Small intestine (tissue), 7 donors: Measurements from ENCODE around the gene SEPTIN2. TPM values are rescaled to one million over a fixed set of nuclear protein-coding genes. Genes with fewer than 3 reads are reported as not detected.

Source experiments
- DNase-seq, 2 donors: peaks; one replicate each; pipeline versions ENCODE4 v3.0.0 to v3.0.0-alpha.2; 2013
- FAIRE-seq: peaks from 2 replicates; lab custom pipeline; 2012; peaks lifted over from hg19 to GRCh38; lab: Jason Lieb, UNC
- H3K27ac ChIP-seq, 3 donors: one replicate each; pipeline ENCODE4 v1.5.1; 2013; ENCODE audit warnings: low read length in 2 of 3, mild to moderate bottlenecking in 2 of 3, control low read depth in 1 of 3, inconsistent platforms in 1 of 3, low read depth in 1 of 3, moderate library complexity in 1 of 3
- H3K27me3 ChIP-seq, 3 donors: one replicate each; pipeline ENCODE4 v1.6.1; 2013; ENCODE audit warnings: low read length in 3 of 3, inconsistent platforms in 1 of 3; ENCODE audit not compliant: control insufficient read depth in 3 of 3, insufficient read depth in 3 of 3
- H3K36me3 ChIP-seq, 3 donors: one replicate each; pipeline ENCODE4 v1.6.1; 2013; ENCODE audit warnings: low read length in 3 of 3, inconsistent platforms in 1 of 3, low read depth in 1 of 3, mild to moderate bottlenecking in 1 of 3, moderate library complexity in 1 of 3; ENCODE audit not compliant: control insufficient read depth in 3 of 3, insufficient read depth in 2 of 3
- H3K4me1 ChIP-seq, 3 donors: one replicate each; pipeline ENCODE4 v1.6.1; 2013; ENCODE audit warnings: low read length in 2 of 3, inconsistent platforms in 1 of 3, low read depth in 1 of 3, mild to moderate bottlenecking in 1 of 3, moderate library complexity in 1 of 3; ENCODE audit not compliant: control insufficient read depth in 3 of 3, insufficient read depth in 2 of 3
- H3K4me3 ChIP-seq, 3 donors: one replicate each; pipeline ENCODE4 v1.5.1; 2013; ENCODE audit warnings: low read length in 3 of 3, control low read depth in 1 of 3, inconsistent platforms in 1 of 3, low read depth in 1 of 3, mild to moderate bottlenecking in 1 of 3, moderate library complexity in 1 of 3
- H3K9me3 ChIP-seq, 2 donors: one replicate each; pipeline ENCODE4 v1.6.1; 2013; ENCODE audit warnings: low read depth in 1 of 2, low read length in 1 of 2; ENCODE audit not compliant: control insufficient read depth in 2 of 2, insufficient read depth in 1 of 2
- WGBS, 3 donors: extraction: QIAGEN DNeasy Blood & Tissue Kit; methylation state at CpG; one replicate each; pipeline ENCODE4 v1.1.7; 2013; 5-methylcytosine and 5-hydroxymethylcytosine counted together
- polyA plus RNA-seq, 4 donors: library from polyadenylated mRNA; stranded (reverse) in 3 of 4; unstranded in 1 of 4; fragments of 200-250 nt in 3 of 4; fragments of 120-200 nt in 1 of 4; gene quantifications; one replicate each; pipeline versions ENCODE4 v1.2.1 to v1.2.3, GENCODE V29; 2013
- donor health status: healthy with polysubstance abuse.
- donor health status: control.
- donor health status: control.
- donor health status: Bipolar disorder and iron deficiency.
- donor health status: healthy.

Gene SEPTIN2
- polyA plus RNA-seq, 4 donors = 112 to 311 (median 148) TPM

DNA sequence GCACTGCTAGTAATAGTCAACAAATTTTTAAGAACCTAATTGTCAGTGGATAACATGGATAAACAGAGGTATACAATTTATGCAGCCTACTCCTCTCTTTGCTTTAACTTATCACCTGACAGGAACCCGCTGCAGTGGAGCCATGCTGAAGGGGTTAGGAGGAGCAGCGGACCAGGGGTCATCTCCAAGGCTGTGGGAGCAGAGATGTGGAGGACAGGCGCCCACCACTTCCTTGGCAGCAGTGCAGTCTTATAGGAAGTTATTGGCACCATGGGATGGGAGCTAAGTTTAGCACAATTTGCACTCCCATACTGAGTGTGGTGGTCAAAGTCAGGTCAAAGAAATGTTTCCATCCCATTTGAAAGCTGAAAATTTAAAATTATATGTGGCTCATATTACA lies 35.9 kb upstream of the SEPTIN2 start:
- Histone ChIP-seq H3K9me3 (no peaks in the 10 kb centered on the region), H3K27me3 (no peaks in the 10 kb centered on the region), H3K4me3 (no peak overlapping the region), H3K27ac (no peak overlapping the region), H3K36me3 (no peaks in the 10 kb centered on the region), H3K4me1 (no peaks in the 10 kb centered on the region)
- WGBS, 3 donors = 87 to 97% (median 92%) methylated on average over 3 of the region's 3 CpGs
- no peak for FAIRE-seq
- DNase-seq = no peak

DNA sequence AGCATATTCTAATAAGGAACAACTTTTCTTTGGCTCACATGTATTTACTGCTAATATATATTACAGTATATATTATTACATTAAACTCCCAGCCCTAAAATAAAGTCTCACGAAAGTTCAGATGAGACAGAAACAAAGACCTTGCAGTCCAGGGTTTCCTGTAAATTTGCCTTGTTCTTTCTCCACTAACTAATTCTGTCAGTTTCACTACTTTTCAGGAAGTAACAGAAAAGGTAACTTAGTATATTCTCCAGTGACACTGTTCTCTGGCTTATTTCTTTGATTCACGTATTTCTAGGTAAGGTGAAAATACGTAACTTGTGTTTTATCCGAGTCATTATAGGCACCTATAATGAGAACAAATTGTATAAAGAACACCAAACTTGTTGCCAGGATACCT lies 35.4 kb upstream of the SEPTIN2 start:
- Histone ChIP-seq H3K4me3 (no peak overlapping the region), H3K36me3 (no peaks in the 10 kb centered on the region), H3K27ac (no peak overlapping the region), H3K27me3 (no peaks in the 10 kb centered on the region), H3K4me1 (no peaks in the 10 kb centered on the region), H3K9me3 (no peaks in the 10 kb centered on the region)
- FAIRE-seq (no peak), DNase-seq (no peak)
- 89 to 95% (median 94%) methylated on average over 4 of the region's 4 CpGs for WGBS, 3 donors

DNA sequence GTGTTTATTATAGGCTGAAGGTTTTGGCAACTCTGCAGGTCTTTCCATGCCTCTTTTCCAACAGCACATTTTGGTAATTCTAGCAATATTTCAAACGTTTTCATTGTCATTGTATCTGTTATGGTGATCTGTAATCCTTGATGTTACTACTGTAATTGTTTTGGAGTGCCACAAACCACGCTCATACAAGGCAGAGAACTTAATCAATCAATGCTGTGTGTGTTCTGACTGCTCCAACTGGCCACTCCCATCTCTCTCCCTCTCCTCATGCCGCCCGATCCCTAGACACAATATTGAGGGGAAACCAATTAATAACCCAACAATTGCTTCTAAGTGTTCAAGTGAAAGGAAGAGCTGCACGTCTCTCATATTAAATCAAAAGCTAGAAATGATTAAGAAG lies 33.2 kb upstream of the SEPTIN2 start:
- H3K27ac ChIP-seq = no peak overlapping the region
- no peaks in the 10 kb centered on the region for H3K27me3 ChIP-seq
- H3K4me1 ChIP-seq = no peaks in the 10 kb centered on the region
- H3K36me3 ChIP-seq = no peaks in the 10 kb centered on the region
- no peaks in the 10 kb centered on the region for H3K9me3 ChIP-seq
- no peak overlapping the region for H3K4me3 ChIP-seq
- DNase-seq (no peak), FAIRE-seq (no peak)
- WGBS, 3 donors = 57 to 73% (median 69%) methylated on average over 5 of the region's 5 CpGs

DNA sequence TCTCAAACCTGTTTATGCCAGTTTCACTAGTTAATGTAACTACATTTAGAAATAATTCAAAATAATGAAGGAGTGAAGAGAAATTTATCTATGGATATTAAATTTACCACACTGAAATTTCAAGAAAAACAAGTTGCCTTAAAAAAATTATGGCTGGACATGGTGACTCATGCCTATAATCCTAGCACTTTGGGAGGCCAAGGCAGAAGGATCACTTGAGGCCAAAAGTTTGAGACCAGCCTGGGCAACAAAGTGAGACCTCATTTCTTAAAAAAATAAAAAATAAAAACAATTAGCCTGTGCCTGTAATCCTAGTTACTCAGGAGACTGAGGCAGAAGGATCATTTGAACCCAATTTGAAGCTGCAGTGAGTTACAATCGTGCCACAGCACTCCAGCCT lies 30.1 kb upstream of the SEPTIN2 start:
- FAIRE-seq = no peak
- no peak for DNase-seq
- no peak overlapping the region for H3K27ac ChIP-seq
- no peaks in the 10 kb centered on the region for H3K9me3 ChIP-seq
- 91 to 97% (median 97%) methylated on average over 1 of the region's 1 CpG for WGBS, 3 donors
- H3K4me3 ChIP-seq = no peak overlapping the region
- no peaks in the 10 kb centered on the region for H3K4me1 ChIP-seq
- H3K36me3 ChIP-seq = peaks cover 0 to 4% (median 2%) of the 10 kb centered on the region in 3 donors
- H3K27me3 ChIP-seq = no peaks in the 10 kb centered on the region

DNA sequence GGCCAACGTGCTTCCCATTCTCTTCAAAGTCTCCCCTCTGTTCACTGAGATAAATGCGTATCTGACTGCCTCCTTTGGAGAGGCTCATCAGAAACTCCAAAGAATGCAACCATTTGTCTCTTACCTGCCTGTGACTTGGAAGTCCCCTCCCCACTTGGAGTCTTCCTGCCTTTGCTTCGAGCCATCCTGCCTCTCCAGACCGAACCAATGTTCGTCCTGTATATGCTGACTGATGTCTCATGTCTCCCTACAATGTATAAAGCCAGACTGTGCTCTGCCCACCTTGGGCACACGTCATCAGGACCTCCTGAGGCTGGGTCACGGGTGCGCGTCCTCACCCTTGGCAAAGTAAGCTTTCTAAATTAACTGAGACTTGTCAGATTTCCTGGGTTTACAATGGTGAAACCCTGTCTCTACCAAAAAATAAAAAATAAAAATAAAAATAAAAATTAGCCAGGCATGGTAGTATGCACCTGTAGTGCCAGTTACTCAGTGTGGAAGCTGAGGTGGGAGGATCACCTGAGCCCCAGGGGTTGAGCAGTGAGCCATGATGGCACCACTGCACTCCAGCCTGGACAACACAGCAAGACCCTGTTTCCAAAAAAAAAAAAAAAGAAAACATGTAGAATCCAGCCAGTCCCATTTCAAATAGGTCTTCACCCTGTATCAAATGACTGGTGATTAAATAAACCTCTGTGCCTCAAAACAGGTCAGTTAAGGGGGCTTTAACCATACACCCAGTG lies 29.2 kb upstream of the SEPTIN2 start:
- H3K9me3 ChIP-seq = no peaks in the 10 kb centered on the region
- peaks cover 0 to 4% (median 2%) of the 10 kb centered on the region in 3 donors for H3K36me3 ChIP-seq
- H3K4me1 ChIP-seq = no peaks in the 10 kb centered on the region
- no peak overlapping the region for H3K4me3 ChIP-seq
- no peak for FAIRE-seq
- WGBS, 3 donors = 93 to 98% (median 95%) methylated on average over 9 of the region's 9 CpGs
- no peak overlapping the region for H3K27ac ChIP-seq
- no peaks in the 10 kb centered on the region for H3K27me3 ChIP-seq
- DNase-seq = no peak

DNA sequence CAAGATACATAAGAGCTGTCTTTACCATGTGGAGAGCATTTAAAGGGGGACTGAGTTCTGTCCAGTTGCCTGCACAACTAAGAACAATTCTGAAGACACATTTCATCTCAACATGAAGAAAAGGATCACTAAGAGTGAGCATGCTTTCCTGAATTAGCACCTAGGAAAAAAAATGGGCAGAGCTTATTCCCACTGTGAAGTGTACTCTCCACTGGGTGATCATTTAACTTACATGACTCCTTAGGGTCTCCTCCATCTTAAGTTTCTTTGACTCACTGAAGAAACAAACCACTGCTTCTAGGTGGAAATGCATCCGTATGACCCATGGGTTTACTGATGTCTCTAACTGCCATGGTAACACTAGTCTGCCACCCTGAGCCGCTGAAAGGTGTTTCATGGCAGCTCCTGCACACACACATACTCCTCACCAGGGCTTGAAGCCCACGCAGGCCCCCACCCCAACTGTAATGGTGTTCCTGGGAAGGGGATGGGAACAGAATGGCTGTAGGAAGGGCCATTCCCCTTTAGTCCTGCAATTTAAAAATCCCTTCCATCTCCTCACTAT lies 27.3 kb upstream of the SEPTIN2 start:
- Histone ChIP-seq H3K4me1 (peaks cover 0 to 4% (median 0%) of the 10 kb centered on the region in 3 donors), H3K27me3 (no peaks in the 10 kb centered on the region), H3K27ac (no peak overlapping the region), H3K4me3 (no peak overlapping the region), H3K9me3 (no peaks in the 10 kb centered on the region), H3K36me3 (peaks cover 0 to 4% (median 2%) of the 10 kb centered on the region in 3 donors)
- no peak for FAIRE-seq
- DNase-seq = no peak
- WGBS, 3 donors = 86 to 88% (median 88%) methylated on average over 3 of the region's 3 CpGs

DNA sequence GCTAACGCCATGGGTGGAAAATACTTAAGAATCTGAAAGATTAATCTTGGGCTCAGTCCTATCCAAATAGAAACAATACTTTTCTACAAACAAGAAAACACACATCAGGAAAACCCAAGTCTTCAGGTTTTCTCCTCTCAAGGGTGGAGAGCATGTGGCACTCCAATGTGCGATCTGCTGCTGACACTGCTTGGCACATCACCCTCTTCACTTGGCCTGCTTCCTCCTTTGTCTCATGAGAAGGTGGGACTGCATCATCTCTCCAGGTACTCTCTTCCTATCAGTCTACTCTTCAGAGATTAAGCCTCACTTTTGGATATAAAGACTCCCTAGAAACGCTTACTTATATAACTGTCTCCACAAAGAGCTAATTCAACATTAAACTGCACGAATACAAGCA lies 26.7 kb upstream of the SEPTIN2 start:
- no peak for FAIRE-seq
- Histone ChIP-seq H3K27me3 (no peaks in the 10 kb centered on the region), H3K9me3 (no peaks in the 10 kb centered on the region), H3K27ac (no peak overlapping the region), H3K4me3 (no peak overlapping the region), H3K36me3 (peaks cover 0 to 4% (median 2%) of the 10 kb centered on the region in 3 donors), H3K4me1 (peaks cover 0 to 4% (median 0%) of the 10 kb centered on the region in 3 donors)
- no peak for DNase-seq
- WGBS, 3 donors = 80 to 89% (median 88%) methylated on average over 4 of the region's 4 CpGs

DNA sequence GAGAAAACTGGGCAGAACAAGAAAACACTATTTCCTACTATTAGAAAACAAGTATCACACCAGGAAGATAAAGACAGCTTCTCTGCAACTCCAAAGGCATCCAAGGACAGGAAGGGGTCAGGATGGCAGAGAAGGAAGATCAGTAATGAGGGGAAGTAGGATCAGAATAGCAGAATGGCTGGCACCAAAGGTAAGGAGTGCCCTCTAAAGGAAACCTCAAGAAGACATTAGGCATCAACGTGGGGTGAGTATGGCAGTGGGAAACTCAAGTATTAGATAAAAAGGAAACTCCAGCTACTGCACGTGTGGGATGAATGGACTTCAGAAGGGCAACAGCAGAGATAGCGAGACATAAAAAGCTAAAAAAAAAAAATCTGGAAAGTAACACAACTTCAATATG lies 26.1 kb upstream of the SEPTIN2 start:
- 47 to 61% (median 53%) methylated on average over 3 of the region's 3 CpGs for WGBS, 3 donors

More for the DNA sequence above, 26.1 kb upstream of the SEPTIN2 start:
- FAIRE-seq (no peak), DNase-seq (no peak)
- Histone ChIP-seq H3K36me3 (peaks cover 0 to 4% (median 2%) of the 10 kb centered on the region in 3 donors), H3K9me3 (no peaks in the 10 kb centered on the region), H3K27ac (no peak overlapping the region), H3K4me3 (no peak overlapping the region), H3K4me1 (peaks cover 0 to 4% (median 0%) of the 10 kb centered on the region in 3 donors), H3K27me3 (no peaks in the 10 kb centered on the region)
